ENCODE data around the gene EFCAB8. TPM values are rescaled to one million over a fixed set of nuclear protein-coding genes. Genes with fewer than 3 reads are reported as not detected.

Gene EFCAB8
- total RNA-seq, 1 experiment from 2014 or later: 1.8 TPM

DNA sequence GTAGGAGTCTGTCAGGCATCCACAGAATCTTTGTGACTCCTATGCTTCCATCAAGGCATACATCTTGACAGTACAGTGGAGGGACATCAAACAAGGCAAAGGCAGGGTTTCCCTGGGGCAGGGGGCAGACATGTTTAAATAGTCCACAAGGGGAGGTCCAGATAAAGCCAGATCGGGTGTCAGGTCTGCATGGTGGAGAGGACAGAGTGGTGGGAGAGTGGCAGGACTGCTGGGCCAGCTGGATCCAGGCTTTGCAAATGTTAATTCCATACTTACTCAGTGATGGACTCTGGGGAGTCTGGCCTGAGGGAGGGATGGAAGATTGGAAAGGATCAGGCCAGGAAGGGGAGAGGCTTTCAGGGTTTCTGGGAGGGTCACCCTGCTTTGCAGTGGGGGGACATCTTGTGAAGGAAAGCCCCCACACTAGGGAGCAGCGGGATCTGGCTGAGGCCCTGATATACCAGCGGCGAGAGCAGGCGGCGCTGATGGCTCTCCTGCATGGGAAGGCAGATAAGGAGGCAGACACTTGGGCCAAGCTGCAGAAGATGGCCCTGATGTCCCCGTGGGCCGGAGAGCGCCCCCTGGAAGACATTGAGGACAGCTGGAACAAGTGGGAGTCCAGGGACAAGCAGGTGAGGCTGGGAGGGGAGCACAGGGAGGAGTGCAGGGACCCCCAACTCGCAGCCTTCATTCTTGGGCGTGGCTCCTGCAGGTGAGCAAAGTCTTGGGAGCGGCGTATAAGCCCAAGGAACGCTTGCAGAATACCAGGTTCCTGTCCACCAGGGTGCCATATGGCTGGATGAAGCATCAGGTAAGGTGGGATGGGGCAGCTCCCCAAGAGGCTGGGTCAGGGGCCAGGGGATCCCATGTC lies 100.9 kb downstream of the EFCAB8 start:
- peaks cover 22% of the 10 kb centered on the region for H3K9me3 Mint-ChIP-seq (ENCODE audit: unreplicated experiment)
- DNase-seq: peak in 1 of 2 experiments; percentile 37
- H3K4me3 Mint-ChIP-seq (ENCODE audit: unreplicated experiment): no peak overlapping the region
- POLR2A ChIA-PET: no interaction called here
- Histone ChIP-seq H3K4me1 (no peaks in the 10 kb centered on the region), H3K27me3 (replicated peaks; ENCODE audit: control insufficient read depth, insufficient read depth, low read length) (no peaks in the 10 kb centered on the region; the same call in 1 of the 2 replicates), H3K36me3 (ENCODE audit: control insufficient read depth, insufficient read depth, low read length) (no peaks in the 10 kb centered on the region), H3K4me3 (ENCODE audit: low read depth, low read length) (no peak overlapping the region), H3K9me3 (peaks cover 12% of the 10 kb centered on the region)
- no peaks in the 10 kb centered on the region for H3K4me1 Mint-ChIP-seq (ENCODE audit: low read depth, unreplicated experiment)
- no TSS peak for BruUV-seq (replicated peaks)
- peaks cover 14% of the 10 kb centered on the region for H3K27me3 Mint-ChIP-seq (ENCODE audit: insufficient read depth, unreplicated experiment)
- H3K36me3 Mint-ChIP-seq (ENCODE audit: insufficient read depth, unreplicated experiment): peaks cover 6% of the 10 kb centered on the region
- CTCF ChIA-PET: interaction anchor here (0.6 kb wide), 1 partner anchor 261 kb away, joined by 4 read pairs; no protein-coding TSS in a partner anchor
- TF ChIP-seq, protein P1, sequence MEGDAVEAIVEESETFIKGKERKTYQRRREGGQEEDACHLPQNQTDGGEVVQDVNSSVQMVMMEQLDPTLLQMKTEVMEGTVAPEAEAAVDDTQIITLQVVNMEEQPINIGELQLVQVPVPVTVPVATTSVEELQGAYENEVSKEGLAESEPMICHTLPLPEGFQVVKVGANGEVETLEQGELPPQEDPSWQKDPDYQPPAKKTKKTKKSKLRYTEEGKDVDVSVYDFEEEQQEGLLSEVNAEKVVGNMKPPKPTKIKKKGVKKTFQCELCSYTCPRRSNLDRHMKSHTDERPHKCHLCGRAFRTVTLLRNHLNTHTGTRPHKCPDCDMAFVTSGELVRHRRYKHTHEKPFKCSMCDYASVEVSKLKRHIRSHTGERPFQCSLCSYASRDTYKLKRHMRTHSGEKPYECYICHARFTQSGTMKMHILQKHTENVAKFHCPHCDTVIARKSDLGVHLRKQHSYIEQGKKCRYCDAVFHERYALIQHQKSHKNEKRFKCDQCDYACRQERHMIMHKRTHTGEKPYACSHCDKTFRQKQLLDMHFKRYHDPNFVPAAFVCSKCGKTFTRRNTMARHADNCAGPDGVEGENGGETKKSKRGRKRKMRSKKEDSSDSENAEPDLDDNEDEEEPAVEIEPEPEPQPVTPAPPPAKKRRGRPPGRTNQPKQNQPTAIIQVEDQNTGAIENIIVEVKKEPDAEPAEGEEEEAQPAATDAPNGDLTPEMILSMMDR (IDR thresholded peaks at IDR 0.05; ENCODE audit: insufficient read depth in 1 of 2, low read depth in 1 of 2, low read length in 1 of 2, severe bottlenecking in 1 of 2, unreplicated experiment in 1 of 2): peak in 1 of 2 experiments; percentile 11
- H3K27ac Mint-ChIP-seq (ENCODE audit: unreplicated experiment): no peak overlapping the region
- intact Hi-C loops (cut with micrococcal nuclease; ENCODE audit: unreplicated experiment): no loop called here

DNA sequence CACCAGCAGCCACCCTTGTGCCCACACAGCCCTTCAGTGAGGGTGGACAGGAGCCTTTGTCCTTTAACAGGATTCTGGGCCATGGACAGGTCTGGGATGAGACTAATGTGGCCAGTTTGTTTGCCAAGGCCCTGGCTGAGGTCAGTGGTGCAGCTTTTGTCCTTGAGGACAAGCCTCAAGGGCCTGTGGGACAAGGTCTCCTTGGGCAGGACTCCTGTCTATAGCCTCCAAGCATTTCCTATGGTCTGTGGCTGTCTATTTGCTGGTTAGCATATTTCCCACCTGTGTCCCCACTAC lies 101.4 kb downstream of the EFCAB8 start:
- Histone ChIP-seq H3K4me3 (ENCODE audit: low read depth, low read length) (no peak overlapping the region), H3K27me3 (replicated peaks; ENCODE audit: control insufficient read depth, insufficient read depth, low read length) (no peaks in the 10 kb centered on the region; the same call in none of the 2 replicates), H3K36me3 (ENCODE audit: control insufficient read depth, insufficient read depth, low read length) (no peaks in the 10 kb centered on the region), H3K9me3 (peaks cover 12% of the 10 kb centered on the region), H3K4me1 (no peaks in the 10 kb centered on the region)
- no peak overlapping the region for H3K27ac Mint-ChIP-seq (ENCODE audit: unreplicated experiment)
- TF ChIP-seq, protein P1 (IDR thresholded peaks at IDR 0.05; ENCODE audit: insufficient read depth in 1 of 2, low read depth in 1 of 2, low read length in 1 of 2, severe bottlenecking in 1 of 2, unreplicated experiment in 1 of 2): no peak
- no peaks in the 10 kb centered on the region for H3K4me1 Mint-ChIP-seq (ENCODE audit: low read depth, unreplicated experiment)
- BruUV-seq (replicated peaks): no TSS peak
- no peak overlapping the region for H3K4me3 Mint-ChIP-seq (ENCODE audit: unreplicated experiment)
- H3K27me3 Mint-ChIP-seq (ENCODE audit: insufficient read depth, unreplicated experiment): peaks cover 16% of the 10 kb centered on the region
- ChIA-PET CTCF (interaction anchor here (0.6 kb wide), 1 partner anchor 261 kb away, joined by 4 read pairs; no protein-coding TSS in a partner anchor), POLR2A (no interaction called here)
- no peak for DNase-seq
- peaks cover 22% of the 10 kb centered on the region for H3K9me3 Mint-ChIP-seq (ENCODE audit: unreplicated experiment)
- H3K36me3 Mint-ChIP-seq (ENCODE audit: insufficient read depth, unreplicated experiment): peaks cover 6% of the 10 kb centered on the region
- intact Hi-C loops (cut with micrococcal nuclease; ENCODE audit: unreplicated experiment): no loop called here

DNA sequence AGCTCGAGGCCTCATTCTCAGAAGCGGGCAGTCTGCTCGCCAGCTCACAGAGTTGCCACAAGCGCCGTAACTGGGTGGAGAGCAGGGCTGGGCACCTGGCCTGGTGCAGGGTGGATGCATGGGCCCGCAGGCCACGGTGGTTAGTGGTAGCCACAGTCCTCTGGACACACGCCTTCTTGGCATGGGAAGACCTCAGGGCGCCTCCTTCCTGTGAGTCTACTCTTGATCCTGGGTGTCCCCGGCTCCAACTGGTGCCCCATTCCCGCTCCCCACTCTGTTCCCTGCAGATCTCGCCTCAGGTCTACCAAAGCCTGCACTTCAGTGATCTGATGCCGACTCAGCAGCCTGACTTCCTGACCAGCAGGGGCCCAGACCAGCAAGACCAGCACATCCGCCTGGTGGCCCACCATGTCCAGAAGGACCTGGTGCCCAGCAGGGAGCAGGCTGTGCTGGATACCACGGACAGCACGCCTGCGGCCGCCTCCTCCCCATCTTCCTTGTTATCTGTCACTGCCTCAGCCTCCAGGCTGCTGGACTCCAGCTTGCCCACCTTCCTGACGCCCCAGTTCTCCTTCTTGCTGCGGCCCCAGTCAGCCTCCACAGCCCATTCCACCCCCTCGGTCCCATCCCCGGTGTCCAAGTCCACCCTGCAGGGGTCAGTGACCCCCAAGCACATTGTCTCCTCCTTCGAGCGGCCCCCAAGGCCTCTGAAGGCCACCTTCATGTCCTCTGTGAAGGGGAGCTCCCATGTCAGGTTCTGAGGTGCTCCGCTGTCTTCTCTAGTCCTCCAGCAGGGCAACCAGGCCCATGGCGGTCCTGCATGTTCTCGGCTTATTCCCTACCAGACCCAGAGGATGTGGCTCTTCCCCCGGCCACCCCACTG lies 102.4 kb downstream of the EFCAB8 start:
- Histone ChIP-seq H3K27me3 (replicated peaks; ENCODE audit: control insufficient read depth, insufficient read depth, low read length) (no peaks in the 10 kb centered on the region; the same call in none of the 2 replicates), H3K4me3 (ENCODE audit: low read depth, low read length) (no peak overlapping the region), H3K36me3 (ENCODE audit: control insufficient read depth, insufficient read depth, low read length) (no peaks in the 10 kb centered on the region), H3K9me3 (peaks cover 12% of the 10 kb centered on the region), H3K4me1 (no peaks in the 10 kb centered on the region)
- TF ChIP-seq, protein P1 (IDR thresholded peaks at IDR 0.05; ENCODE audit: insufficient read depth in 1 of 2, low read depth in 1 of 2, low read length in 1 of 2, severe bottlenecking in 1 of 2, unreplicated experiment in 1 of 2): no peak
- no TSS peak for BruUV-seq (replicated peaks)
- peaks cover 6% of the 10 kb centered on the region for H3K36me3 Mint-ChIP-seq (ENCODE audit: insufficient read depth, unreplicated experiment)
- no peaks in the 10 kb centered on the region for H3K4me1 Mint-ChIP-seq (ENCODE audit: low read depth, unreplicated experiment)
- H3K27me3 Mint-ChIP-seq (ENCODE audit: insufficient read depth, unreplicated experiment): peaks cover 16% of the 10 kb centered on the region
- H3K27ac Mint-ChIP-seq (ENCODE audit: unreplicated experiment): no peak overlapping the region
- POLR2A ChIA-PET: no interaction called here
- H3K9me3 Mint-ChIP-seq (ENCODE audit: unreplicated experiment): peaks cover 16% of the 10 kb centered on the region
- CTCF ChIA-PET: no interaction called here
- intact Hi-C loops (cut with micrococcal nuclease; ENCODE audit: unreplicated experiment): no loop called here
- peak in 1 of 2 experiments; percentile 39 for DNase-seq
- no peak overlapping the region for H3K4me3 Mint-ChIP-seq (ENCODE audit: unreplicated experiment)

Data from Caco-2 (cell line).